Tibial artery (tissue), 4 donors: ENCODE data around the gene XPNPEP1.

Experiments
- DNase-seq, 2 donors: peaks; one replicate each; pipeline ENCODE4 v3.0.0-alpha.2; 2019
- H3K27ac ChIP-seq, 2 donors: fragments of 200-600 bp; sonication (generic) in 1 of 2; 1 replicate in 1 of 2; 2 replicates in 1 of 2; pipeline ENCODE4 v1.5.1; 2018 to 2019; ENCODE audit warnings: mild to moderate bottlenecking in 1 of 2
- H3K27me3 ChIP-seq, 2 donors: fragments of 200-600 bp; sonication (generic) in 1 of 2; one replicate each; pipeline versions ENCODE4 v1.5.1 to v1.6.0; 2016 to 2019
- H3K36me3 ChIP-seq, 3 donors: fragments of 200-600 bp; sonication (generic) in 2 of 3; one replicate each; pipeline ENCODE4 v1.5.1; 2016 to 2019; ENCODE audit warnings: mild to moderate bottlenecking in 2 of 3
- H3K4me1 ChIP-seq, 4 donors: fragments of 200-600 bp; sonication (generic) in 2 of 4; 1 replicate in 3 of 4; 2 replicates in 1 of 4; pipeline ENCODE4 v1.5.1; 2016 to 2019
- H3K4me3 ChIP-seq, 2 donors: fragments of 200-600 bp; sonication (generic) in 1 of 2; 1 replicate in 1 of 2; 2 replicates in 1 of 2; pipeline ENCODE4 v1.5.1; 2018 to 2019; ENCODE audit warnings: mild to moderate bottlenecking in 2 of 2
- H3K9me3 ChIP-seq, 3 donors: fragments of 200-600 bp; sonication (generic) in 1 of 3; one replicate each; pipeline ENCODE4 v1.5.1; 2016 to 2019
- intact Hi-C: fragments of 100-400 bp; cut with DNase I; formaldehyde crosslinking; loops from one replicate; pipeline ENCODE4 v1.15.0; 2023; ENCODE audit warnings: low total_unique reads
- TF ChIP-seq, protein P1 (sequence below), 2 experiments: fragments of 200-600 bp in 1 of 2; fragments of 450-650 bp in 1 of 2; IDR thresholded peaks; one replicate each; pipeline ENCODE4 v1.5.1; 2017 to 2019; ENCODE audit warnings: antibody characterized with exemption in 2 of 2, mild to moderate bottlenecking in 1 of 2, moderate library complexity in 1 of 2

Gene XPNPEP1

DNA sequence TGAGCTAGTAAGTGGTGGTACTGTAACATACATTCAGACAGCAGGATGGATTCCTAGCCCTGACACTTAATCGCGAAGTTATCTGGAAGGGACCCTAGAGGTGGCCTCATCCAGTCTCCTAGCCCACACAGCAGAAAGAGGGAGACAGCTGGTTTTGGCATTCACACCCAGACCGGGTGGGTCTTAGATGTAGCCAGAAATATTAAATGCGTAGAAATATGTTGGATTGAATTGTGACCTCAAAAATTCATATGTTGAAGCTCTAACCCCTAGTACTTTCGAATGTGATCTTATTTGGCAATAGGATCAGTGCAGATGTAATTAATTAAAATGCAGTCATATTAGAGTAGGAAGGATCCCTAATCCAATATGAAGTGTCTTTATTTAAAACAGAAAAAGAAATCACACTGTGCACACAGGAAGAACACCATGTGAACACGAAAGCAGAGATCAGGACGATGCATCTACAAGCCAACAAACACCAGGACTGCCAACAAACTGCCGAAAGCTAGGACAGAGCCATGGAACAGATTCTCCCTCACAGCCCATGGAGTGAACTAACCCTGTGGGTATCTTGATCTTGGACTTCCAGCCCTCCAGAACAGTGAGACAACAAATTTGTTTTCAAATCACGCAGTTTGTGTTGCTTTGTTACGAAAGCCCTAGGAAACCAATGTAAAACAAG lies 2.9 kb upstream of the XPNPEP1 start:
- Histone ChIP-seq H3K27ac (no peak overlapping the region), H3K36me3 (no peaks in the 10 kb centered on the region), H3K4me1 (peaks cover 0 to 21% (median 17%) of the 10 kb centered on the region in 4 donors), H3K4me3 (no peak overlapping the region), H3K9me3 (no peaks in the 10 kb centered on the region), H3K27me3 (no peaks in the 10 kb centered on the region)
- intact Hi-C loops: no loop called here
- TF ChIP-seq, protein P1, sequence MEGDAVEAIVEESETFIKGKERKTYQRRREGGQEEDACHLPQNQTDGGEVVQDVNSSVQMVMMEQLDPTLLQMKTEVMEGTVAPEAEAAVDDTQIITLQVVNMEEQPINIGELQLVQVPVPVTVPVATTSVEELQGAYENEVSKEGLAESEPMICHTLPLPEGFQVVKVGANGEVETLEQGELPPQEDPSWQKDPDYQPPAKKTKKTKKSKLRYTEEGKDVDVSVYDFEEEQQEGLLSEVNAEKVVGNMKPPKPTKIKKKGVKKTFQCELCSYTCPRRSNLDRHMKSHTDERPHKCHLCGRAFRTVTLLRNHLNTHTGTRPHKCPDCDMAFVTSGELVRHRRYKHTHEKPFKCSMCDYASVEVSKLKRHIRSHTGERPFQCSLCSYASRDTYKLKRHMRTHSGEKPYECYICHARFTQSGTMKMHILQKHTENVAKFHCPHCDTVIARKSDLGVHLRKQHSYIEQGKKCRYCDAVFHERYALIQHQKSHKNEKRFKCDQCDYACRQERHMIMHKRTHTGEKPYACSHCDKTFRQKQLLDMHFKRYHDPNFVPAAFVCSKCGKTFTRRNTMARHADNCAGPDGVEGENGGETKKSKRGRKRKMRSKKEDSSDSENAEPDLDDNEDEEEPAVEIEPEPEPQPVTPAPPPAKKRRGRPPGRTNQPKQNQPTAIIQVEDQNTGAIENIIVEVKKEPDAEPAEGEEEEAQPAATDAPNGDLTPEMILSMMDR (IDR thresholded peaks at IDR 0.05): no peak
- DNase-seq: no peak

DNA sequence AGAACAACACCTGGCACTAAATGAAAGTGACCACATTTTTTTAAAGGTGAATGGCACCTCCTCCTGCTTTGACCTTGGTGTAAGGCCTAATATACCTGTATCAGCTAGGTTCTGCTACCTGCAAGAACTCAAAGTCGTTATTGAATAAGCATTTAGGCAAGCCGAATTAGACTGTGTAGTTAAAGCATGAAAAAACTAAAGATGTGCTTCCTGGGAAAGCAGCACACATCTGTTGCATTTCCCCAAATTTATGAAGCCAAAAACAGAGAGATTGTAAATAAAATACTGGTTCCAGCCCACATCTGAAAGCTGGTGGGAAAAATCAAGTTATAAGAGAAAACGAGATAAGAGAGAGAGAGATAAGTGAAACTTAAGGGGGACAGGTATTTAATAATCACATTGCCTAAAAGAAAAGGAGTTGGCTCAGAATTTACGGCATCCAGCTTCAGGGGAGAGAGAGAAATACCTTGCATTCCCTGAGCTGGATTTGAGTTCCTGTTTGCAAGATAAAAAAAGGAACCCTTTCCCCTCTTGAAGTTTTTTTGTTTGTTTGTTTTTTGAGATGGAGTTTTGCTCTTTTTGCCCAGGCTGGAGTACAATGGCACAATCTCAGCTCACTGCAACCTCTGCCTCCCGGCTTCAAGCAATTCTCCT lies 1.8 kb upstream of the XPNPEP1 start:
- Histone ChIP-seq H3K4me3 (no peak overlapping the region), H3K27ac (no peak overlapping the region), H3K36me3 (no peaks in the 10 kb centered on the region), H3K27me3 (no peaks in the 10 kb centered on the region), H3K4me1 (peaks cover 0 to 22% (median 17%) of the 10 kb centered on the region in 4 donors), H3K9me3 (no peaks in the 10 kb centered on the region)
- intact Hi-C loops: loop anchor here (5.0 kb wide), 1 partner anchor 43 kb away; no protein-coding TSS in a partner anchor
- DNase-seq: no peak
- TF ChIP-seq, protein P1 (IDR thresholded peaks at IDR 0.05): no peak

DNA sequence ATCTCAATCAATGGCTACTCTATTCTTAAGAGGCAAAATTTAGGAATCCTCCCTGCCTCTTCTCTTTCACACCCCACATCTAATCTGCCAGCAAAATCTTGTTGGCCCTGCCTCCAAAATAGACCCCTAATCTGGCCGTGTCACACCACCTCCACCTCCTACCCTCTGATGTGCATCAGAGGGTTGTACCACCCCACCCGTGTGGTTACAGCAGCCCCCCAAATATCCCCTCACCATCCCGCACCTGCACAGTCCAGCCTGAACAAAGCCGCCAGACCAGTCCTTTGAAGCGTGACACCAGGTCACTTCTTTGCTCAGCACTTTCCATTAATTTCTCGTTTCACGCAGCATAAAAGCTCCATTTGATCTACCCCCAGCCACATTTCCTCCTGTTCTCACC lies 776 bp upstream of the XPNPEP1 start:
- Histone ChIP-seq H3K4me3 (peak overlapping the region; percentile 80 to 99), H3K36me3 (no peaks in the 10 kb centered on the region), H3K9me3 (no peaks in the 10 kb centered on the region), H3K27me3 (no peaks in the 10 kb centered on the region), H3K4me1 (peaks cover 0 to 22% (median 17%) of the 10 kb centered on the region in 4 donors), H3K27ac (peak overlapping the region; percentile 84 to 97)
- intact Hi-C loops: loop anchor here (5.0 kb wide), 1 partner anchor 42 kb away; no protein-coding TSS in a partner anchor
- DNase-seq: no peak
- TF ChIP-seq, protein P1 (IDR thresholded peaks at IDR 0.05): no peak

DNA sequence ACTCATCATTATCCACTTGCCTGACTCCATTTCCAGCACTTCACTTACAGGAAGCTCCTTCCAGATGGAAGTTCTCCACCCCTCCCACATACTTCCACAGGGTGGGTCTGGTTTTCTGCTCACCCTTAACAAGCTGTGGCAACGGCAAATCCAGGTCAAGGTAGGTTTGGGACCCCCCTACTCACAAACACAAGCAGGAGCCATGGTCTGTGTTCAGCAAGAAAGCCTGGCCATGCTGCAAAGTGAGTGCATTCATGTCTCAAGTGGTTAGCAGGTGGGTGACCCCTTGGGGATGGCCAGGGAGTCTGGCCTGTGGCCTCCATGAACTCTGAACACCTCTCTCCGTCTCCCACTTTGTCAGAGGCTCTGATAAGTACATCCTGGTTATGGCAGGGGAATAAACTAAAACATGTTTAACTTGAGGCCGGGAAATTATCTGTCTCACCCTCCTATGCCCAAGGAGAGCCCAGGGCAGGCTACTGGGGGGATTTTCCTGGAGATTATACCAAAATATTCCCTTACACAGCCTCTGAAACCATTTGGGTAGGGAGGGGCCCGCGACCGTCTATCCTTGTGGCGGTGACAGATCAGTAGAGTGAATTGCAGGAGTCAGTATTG lies 844 bp downstream of the XPNPEP1 start:
- Histone ChIP-seq H3K4me3 (peak overlapping the region; percentile 80 to 99), H3K27me3 (no peaks in the 10 kb centered on the region), H3K9me3 (no peaks in the 10 kb centered on the region), H3K27ac (peak overlapping the region; percentile 84 to 97), H3K36me3 (no peaks in the 10 kb centered on the region), H3K4me1 (peaks cover 0 to 22% (median 17%) of the 10 kb centered on the region in 4 donors)
- DNase-seq: no peak
- intact Hi-C loops: loop anchor here (5.0 kb wide), 1 partner anchor 40 kb away; no protein-coding TSS in a partner anchor
- TF ChIP-seq, protein P1 (IDR thresholded peaks at IDR 0.05): no peak

DNA sequence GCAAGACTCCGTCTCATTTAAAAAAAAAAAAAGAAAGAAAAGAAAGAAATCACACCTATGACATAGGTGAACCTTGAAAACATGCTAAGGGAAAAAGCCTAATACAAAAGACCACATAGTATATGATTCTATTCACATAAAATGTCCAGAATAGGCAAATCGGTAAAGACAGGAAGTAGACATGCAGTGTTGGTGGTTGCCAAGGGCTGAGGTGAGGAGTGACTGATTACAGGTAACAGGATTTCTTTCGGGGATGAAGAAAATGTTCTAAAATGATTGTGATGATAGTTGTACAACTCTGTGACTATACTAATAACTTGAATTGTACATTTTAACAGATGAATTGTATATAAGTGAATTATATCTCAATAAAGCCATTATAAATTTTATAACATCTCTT lies 3.3 kb downstream of the XPNPEP1 start:
- intact Hi-C loops: loop anchor here (5.0 kb wide), 1 partner anchor 38 kb away; no protein-coding TSS in a partner anchor
- Histone ChIP-seq H3K9me3 (no peaks in the 10 kb centered on the region), H3K27me3 (no peaks in the 10 kb centered on the region), H3K27ac (no peak overlapping the region), H3K4me3 (no peak overlapping the region), H3K4me1 (peaks cover 0 to 34% (median 17%) of the 10 kb centered on the region in 4 donors), H3K36me3 (no peaks in the 10 kb centered on the region)
- DNase-seq: no peak
- TF ChIP-seq, protein P1 (IDR thresholded peaks at IDR 0.05): no peak
